Measurements from ENCODE around the gene MAEA. TPM values are rescaled to one million over a fixed set of nuclear protein-coding genes. Genes with fewer than 3 reads are reported as not detected.

The MAEA gene
- total and polyA plus RNA-seq, 2 experiments from 2014 or later: 49.8 to 99.0 TPM

GRCh38 chr4:1348014-1348513 is 58.4 kb downstream of the MAEA start (continued):
- TF ChIP-seq CTCF (conservative IDR thresholded peaks at IDR 0.05; ENCODE audit: low read depth in 2 of 2) (no peak), POLR2AphosphoS5 (IDR thresholded peaks at IDR 0.05; ENCODE audit: low read depth) (no peak), EZH2 (IDR thresholded peaks at IDR 0.05; ENCODE audit: low read depth, unreplicated experiment) (no peak), ZNF114 (CRISPR knock-in tag; IDR thresholded peaks at IDR 0.05) (no peak), JUNB (IDR thresholded peaks at IDR 0.05; ENCODE audit: unreplicated experiment) (no peak)

GRCh38 chr4:1348746-1349145 is 59.1 kb downstream of the MAEA start:
- Mint-ChIP-seq H3K27ac (0 out of 2 replicates have a peak overlapping the region, but pooled peaks have one; percentile 5), H3K9me3 (no peaks in the 10 kb centered on the region), H3K4me1 (peaks cover 25% of the 10 kb centered on the region), H3K27me3 (ENCODE audit: insufficient read depth, low read depth, poor library complexity) (peaks cover 19% of the 10 kb centered on the region), H3K36me3 (ENCODE audit: low read depth) (peaks cover 22% of the 10 kb centered on the region), H3K4me3 (peak overlapping the region; percentile 87)
- H3K4me2 ChIP-seq: no peak overlapping the region
- H3K27me3 ChIP-seq (ENCODE audit: insufficient read depth): no peaks in the 10 kb centered on the region
- peak overlapping the region; percentile 79; the same call in 1 of the 2 replicates for H3K4me3 ChIP-seq
- peaks cover 8% of the 10 kb centered on the region for H3F3A ChIP-seq (replicated peaks; ENCODE audit: low read depth)
- no peak overlapping the region for H3K27ac ChIP-seq (ENCODE audit: low read depth)
- no peak overlapping the region for H2AFZ ChIP-seq
- H3K36me3 ChIP-seq (ENCODE audit: insufficient read depth): no peaks in the 10 kb centered on the region
- 0 out of 2 replicates have a peak, but pooled peaks cover 10% of the 10 kb centered on the region for H4K20me1 ChIP-seq (replicated peaks; ENCODE audit: insufficient read depth)
- DNase-seq (ENCODE audit: low spot score) (no peak), ATAC-seq (no peak)
- H3K9me2 ChIP-seq (ENCODE audit: insufficient read depth): no peaks in the 10 kb centered on the region
- no peaks in the 10 kb centered on the region; the same call in 1 of the 2 replicates for H3K79me2 ChIP-seq (replicated peaks; ENCODE audit: insufficient read depth)
- H3K4me1 ChIP-seq (ENCODE audit: insufficient read depth): peaks cover 8% of the 10 kb centered on the region
- TF ChIP-seq ZNF331 (CRISPR knock-in tag; IDR thresholded peaks at IDR 0.05; ENCODE audit: low read depth): no peak
- TF ChIP-seq EZH2phosphoT487 (IDR thresholded peaks at IDR 0.05; ENCODE audit: unreplicated experiment): no peak
- no peak for TF ChIP-seq STAT1 (IDR thresholded peaks at IDR 0.05; ENCODE audit: unreplicated experiment)
- no peak for TF ChIP-seq REST (IDR thresholded peaks at IDR 0.05; ENCODE audit: unreplicated experiment)
- TF ChIP-seq NANOG (IDR thresholded peaks at IDR 0.05; ENCODE audit: borderline replicate concordance): no peak
- TF ChIP-seq ETS1 (IDR thresholded peaks at IDR 0.05): no peak
- no peak for TF ChIP-seq EZH2 (IDR thresholded peaks at IDR 0.05; ENCODE audit: low read depth, unreplicated experiment)
- TF ChIP-seq CTCF (conservative IDR thresholded peaks at IDR 0.05; ENCODE audit: low read depth in 2 of 2): no peak
- TF ChIP-seq JUNB (IDR thresholded peaks at IDR 0.05; ENCODE audit: unreplicated experiment): no peak
- no peak for TF ChIP-seq POLR2AphosphoS5 (IDR thresholded peaks at IDR 0.05; ENCODE audit: low read depth)
